22Rv1 (cell line): ENCODE data around the gene TPRX1.

Experiments
- ZFX ChIP-seq: fragments of 450-650 bp; IDR thresholded peaks from 2 replicates; pipeline ENCODE4 v1.6.1; 2017; ENCODE audit warnings: antibody characterized with exemption, borderline replicate concordance
- TF ChIP-seq, protein P1 (sequence below): fragments of 450-650 bp; IDR thresholded peaks from 2 replicates; pipeline ENCODE4 v1.5.1; 2017; ENCODE audit warnings: mild to moderate bottlenecking

DNA sequence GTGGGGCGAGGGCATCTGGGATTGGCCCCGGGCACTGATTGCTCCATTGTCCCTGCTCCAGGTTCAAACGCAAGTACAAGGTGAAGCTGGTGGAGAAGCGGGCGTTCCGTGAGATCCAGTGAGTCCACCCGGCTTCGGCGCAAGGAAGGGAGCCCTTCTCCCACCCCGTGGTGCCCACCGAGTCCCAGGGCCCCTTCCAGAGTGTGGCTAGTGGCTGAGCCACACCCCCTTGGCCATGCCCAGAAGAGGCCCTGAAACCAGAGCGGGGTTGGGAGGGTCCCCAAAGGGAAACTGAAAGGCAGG is 47.8 kb downstream of the TPRX1 start:
- TF ChIP-seq, protein P1, sequence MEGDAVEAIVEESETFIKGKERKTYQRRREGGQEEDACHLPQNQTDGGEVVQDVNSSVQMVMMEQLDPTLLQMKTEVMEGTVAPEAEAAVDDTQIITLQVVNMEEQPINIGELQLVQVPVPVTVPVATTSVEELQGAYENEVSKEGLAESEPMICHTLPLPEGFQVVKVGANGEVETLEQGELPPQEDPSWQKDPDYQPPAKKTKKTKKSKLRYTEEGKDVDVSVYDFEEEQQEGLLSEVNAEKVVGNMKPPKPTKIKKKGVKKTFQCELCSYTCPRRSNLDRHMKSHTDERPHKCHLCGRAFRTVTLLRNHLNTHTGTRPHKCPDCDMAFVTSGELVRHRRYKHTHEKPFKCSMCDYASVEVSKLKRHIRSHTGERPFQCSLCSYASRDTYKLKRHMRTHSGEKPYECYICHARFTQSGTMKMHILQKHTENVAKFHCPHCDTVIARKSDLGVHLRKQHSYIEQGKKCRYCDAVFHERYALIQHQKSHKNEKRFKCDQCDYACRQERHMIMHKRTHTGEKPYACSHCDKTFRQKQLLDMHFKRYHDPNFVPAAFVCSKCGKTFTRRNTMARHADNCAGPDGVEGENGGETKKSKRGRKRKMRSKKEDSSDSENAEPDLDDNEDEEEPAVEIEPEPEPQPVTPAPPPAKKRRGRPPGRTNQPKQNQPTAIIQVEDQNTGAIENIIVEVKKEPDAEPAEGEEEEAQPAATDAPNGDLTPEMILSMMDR, result no peak
- no peak for TF ChIP-seq ZFX
